HUDEP-2 (cell line): ENCODE measurements around the gene CLDN15.
A peak's percentile ranks its signal among the peaks of the same experiment; 100 is the strongest.
"Not testable (repeated sequence)": the region's sequence is repeated elsewhere in the genome, so short reads cannot be mapped to it uniquely, and the experiment has no call there.

Source experiments
- DNase-seq, 76 experiments: peaks; one replicate each; lab custom pipeline; 2025; ENCODE audit not compliant: unreplicated experiment in 76 of 76; lab: John Stamatoyannopoulos, UW

Gene CLDN15

GRCh38 chr7:101200862-101201599 lies 36.6 kb downstream of the CLDN15 start, which contains the start of gene MOGAT3:
MOGAT3 (minus strand) TSS chr7:101201036; CDS start chr7:101200854, 182 bp downstream.
- peak in 1 of 76 experiments; percentile 2 for DNase-seq

- no peak for DNase-seq
These were observed 37.1 kb downstream of the CLDN15 start for GRCh38 chr7:101200504-101200861.

GRCh38 chr7:101199522-101199921 lies 38.1 kb downstream of the CLDN15 start:
- DNase-seq, result not testable (repeated sequence)

- no peak for DNase-seq
These were observed 39.1 kb downstream of the CLDN15 start for GRCh38 chr7:101198476-101198875.

GRCh38 chr7:101197991-101198390 lies 39.6 kb downstream of the CLDN15 start:
- no peak for DNase-seq

GRCh38 chr7:101195884-101196283 lies 41.7 kb downstream of the CLDN15 start:
- no peak for DNase-seq

- DNase-seq, result no peak
These were observed 48.5 kb downstream of the CLDN15 start for GRCh38 chr7:101189109-101189508.

- no peak for DNase-seq
These were observed 50.7 kb downstream of the CLDN15 start for GRCh38 chr7:101186844-101187428.

GRCh38 chr7:101186194-101186593 lies 51.4 kb downstream of the CLDN15 start:
- DNase-seq, result no peak

GRCh38 chr7:101185258-101185839 lies 52.3 kb downstream of the CLDN15 start:
- DNase-seq, result peak in 1 of 76 experiments; percentile 34
